ENCODE measurements around the gene PTPN1. TPM values are rescaled to one million over a fixed set of nuclear protein-coding genes. Genes with fewer than 3 reads are reported as not detected.

PTPN1 gene
- total and polyA plus RNA-seq, 10 of the 15 experiments (the other 5 are each of a cell fraction or from before 2014, with no cell fraction given), result 15.9 to 74.7 (median 43.9) TPM

DNA sequence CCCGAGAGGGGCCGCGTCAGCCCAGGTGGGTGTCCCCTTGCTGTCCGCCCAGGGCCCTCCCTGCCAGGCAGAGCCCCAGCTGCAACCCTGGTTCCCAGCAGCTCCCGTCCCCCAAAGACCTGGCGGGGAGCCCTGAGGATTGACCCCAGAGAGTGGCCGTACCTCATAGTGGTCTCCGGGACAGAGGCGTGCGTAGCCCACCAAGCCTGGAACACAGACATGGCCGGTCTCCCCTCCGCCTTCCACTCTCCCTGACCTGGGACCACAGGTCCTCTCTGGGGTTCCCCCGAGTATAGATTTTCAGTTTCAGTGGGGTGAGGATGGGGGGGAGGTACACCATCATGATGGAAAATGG lies 98.5 kb downstream of the PTPN1 start:
- ChIA-PET SMC1A (ENCODE audit: uncharacterized antibody, unreplicated experiment) (no interaction called here), POLR2A (no interaction called here), CTCF (no interaction called here), RAD21 (ENCODE audit: unreplicated experiment) (no interaction called here)
- WGBS (ENCODE audit: insufficient coverage, insufficient replicate concordance, low lambda C conversion rate, missing lambda C conversion rate), result 77% methylated on average over 13 of the region's 13 CpGs
- H3K27ac ChIP-seq (ENCODE audit: control insufficient read depth, insufficient read depth), result no peak overlapping the region
- H3K79me2 ChIP-seq (ENCODE audit: control insufficient read depth, insufficient read depth, low read length), result no peaks in the 10 kb centered on the region
- intact Hi-C loops (cut with micrococcal nuclease; ENCODE audit: unreplicated experiment), result no loop called here
- DNase-seq (ENCODE audit: low read depth, low spot score), result no peak
- in situ Hi-C loops (cut with MboI), result no loop called here
- no peak for ATAC-seq
- H3K4me1 ChIP-seq (ENCODE audit: control insufficient read depth, insufficient read depth, low read length), result no peaks in the 10 kb centered on the region
- TF ChIP-seq ZNF622 (IDR thresholded peaks at IDR 0.05) (no peak), TAF1 (IDR thresholded peaks at IDR 0.05; ENCODE audit: borderline replicate concordance, low read depth, low read length) (no peak), MEF2A (IDR thresholded peaks at IDR 0.05; ENCODE audit: insufficient read depth, low read depth, low read length) (no peak), STAT1 (conservative IDR thresholded peaks at IDR 0.05) (no peak), EP300 (IDR thresholded peaks at IDR 0.05; ENCODE audit: borderline replicate concordance in 1 of 2, control insufficient read depth in 1 of 2, low read depth in 2 of 2, low read length in 2 of 2) (no peak)
- TF ChIP-seq, protein P1, sequence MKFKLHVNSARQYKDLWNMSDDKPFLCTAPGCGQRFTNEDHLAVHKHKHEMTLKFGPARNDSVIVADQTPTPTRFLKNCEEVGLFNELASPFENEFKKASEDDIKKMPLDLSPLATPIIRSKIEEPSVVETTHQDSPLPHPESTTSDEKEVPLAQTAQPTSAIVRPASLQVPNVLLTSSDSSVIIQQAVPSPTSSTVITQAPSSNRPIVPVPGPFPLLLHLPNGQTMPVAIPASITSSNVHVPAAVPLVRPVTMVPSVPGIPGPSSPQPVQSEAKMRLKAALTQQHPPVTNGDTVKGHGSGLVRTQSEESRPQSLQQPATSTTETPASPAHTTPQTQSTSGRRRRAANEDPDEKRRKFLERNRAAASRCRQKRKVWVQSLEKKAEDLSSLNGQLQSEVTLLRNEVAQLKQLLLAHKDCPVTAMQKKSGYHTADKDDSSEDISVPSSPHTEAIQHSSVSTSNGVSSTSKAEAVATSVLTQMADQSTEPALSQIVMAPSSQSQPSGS (IDR thresholded peaks at IDR 0.05; ENCODE audit: low read length), result no peak
- TF ChIP-seq, protein P2, sequence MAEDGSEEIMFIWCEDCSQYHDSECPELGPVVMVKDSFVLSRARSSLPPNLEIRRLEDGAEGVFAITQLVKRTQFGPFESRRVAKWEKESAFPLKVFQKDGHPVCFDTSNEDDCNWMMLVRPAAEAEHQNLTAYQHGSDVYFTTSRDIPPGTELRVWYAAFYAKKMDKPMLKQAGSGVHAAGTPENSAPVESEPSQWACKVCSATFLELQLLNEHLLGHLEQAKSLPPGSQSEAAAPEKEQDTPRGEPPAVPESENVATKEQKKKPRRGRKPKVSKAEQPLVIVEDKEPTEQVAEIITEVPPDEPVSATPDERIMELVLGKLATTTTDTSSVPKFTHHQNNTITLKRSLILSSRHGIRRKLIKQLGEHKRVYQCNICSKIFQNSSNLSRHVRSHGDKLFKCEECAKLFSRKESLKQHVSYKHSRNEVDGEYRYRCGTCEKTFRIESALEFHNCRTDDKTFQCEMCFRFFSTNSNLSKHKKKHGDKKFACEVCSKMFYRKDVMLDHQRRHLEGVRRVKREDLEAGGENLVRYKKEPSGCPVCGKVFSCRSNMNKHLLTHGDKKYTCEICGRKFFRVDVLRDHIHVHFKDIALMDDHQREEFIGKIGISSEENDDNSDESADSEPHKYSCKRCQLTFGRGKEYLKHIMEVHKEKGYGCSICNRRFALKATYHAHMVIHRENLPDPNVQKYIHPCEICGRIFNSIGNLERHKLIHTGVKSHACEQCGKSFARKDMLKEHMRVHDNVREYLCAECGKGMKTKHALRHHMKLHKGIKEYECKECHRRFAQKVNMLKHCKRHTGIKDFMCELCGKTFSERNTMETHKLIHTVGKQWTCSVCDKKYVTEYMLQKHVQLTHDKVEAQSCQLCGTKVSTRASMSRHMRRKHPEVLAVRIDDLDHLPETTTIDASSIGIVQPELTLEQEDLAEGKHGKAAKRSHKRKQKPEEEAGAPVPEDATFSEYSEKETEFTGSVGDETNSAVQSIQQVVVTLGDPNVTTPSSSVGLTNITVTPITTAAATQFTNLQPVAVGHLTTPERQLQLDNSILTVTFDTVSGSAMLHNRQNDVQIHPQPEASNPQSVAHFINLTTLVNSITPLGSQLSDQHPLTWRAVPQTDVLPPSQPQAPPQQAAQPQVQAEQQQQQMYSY (CRISPR knock-in tag; IDR thresholded peaks at IDR 0.05), result no peak
- FAIRE-seq, result no peak
- H3K4me3 ChIP-seq, result no peak overlapping the region
- no peaks in the 10 kb centered on the region; a peak in 1 of 4 replicates for H3K27me3 ChIP-seq (replicated peaks in 1 of 2; ENCODE audit: control insufficient read depth in 2 of 2, insufficient read depth in 2 of 2, low read length in 1 of 2)
- no peaks in the 10 kb centered on the region for H3K9me3 ChIP-seq (replicated peaks; ENCODE audit: control insufficient read depth, insufficient read depth, low read length)
- no peaks in the 10 kb centered on the region for H4K20me1 ChIP-seq (ENCODE audit: control insufficient read depth, insufficient read depth)
- no TSS peak for BruUV-seq (replicated peaks)
- no peak overlapping the region for H2AFZ ChIP-seq (ENCODE audit: control insufficient read depth, low read depth, low read length)
- H3K9ac ChIP-seq (ENCODE audit: control insufficient read depth, insufficient read depth, low read length), result no peak overlapping the region
- no peak overlapping the region for H3K4me2 ChIP-seq (ENCODE audit: control insufficient read depth, insufficient read depth)
- no peaks in the 10 kb centered on the region for H3K36me3 ChIP-seq (ENCODE audit: control insufficient read depth in 2 of 2, insufficient read depth in 2 of 2, low read length in 1 of 2)

Measured in GM12878 (cell line).